Measurements from ENCODE around the gene RBMX.

- TF ChIP-seq, protein P1, sequence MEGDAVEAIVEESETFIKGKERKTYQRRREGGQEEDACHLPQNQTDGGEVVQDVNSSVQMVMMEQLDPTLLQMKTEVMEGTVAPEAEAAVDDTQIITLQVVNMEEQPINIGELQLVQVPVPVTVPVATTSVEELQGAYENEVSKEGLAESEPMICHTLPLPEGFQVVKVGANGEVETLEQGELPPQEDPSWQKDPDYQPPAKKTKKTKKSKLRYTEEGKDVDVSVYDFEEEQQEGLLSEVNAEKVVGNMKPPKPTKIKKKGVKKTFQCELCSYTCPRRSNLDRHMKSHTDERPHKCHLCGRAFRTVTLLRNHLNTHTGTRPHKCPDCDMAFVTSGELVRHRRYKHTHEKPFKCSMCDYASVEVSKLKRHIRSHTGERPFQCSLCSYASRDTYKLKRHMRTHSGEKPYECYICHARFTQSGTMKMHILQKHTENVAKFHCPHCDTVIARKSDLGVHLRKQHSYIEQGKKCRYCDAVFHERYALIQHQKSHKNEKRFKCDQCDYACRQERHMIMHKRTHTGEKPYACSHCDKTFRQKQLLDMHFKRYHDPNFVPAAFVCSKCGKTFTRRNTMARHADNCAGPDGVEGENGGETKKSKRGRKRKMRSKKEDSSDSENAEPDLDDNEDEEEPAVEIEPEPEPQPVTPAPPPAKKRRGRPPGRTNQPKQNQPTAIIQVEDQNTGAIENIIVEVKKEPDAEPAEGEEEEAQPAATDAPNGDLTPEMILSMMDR (conservative IDR thresholded peaks at IDR 0.05; ENCODE audit: low read depth, low read length), result no peak
- TF ChIP-seq MAFK (IDR thresholded peaks at IDR 0.05; ENCODE audit: low read depth, low read length), result no peak
- no peak for TF ChIP-seq MXI1 (IDR thresholded peaks at IDR 0.05; ENCODE audit: borderline replicate concordance, low read depth, low read length)
- TF ChIP-seq ELK1 (IDR thresholded peaks at IDR 0.05; ENCODE audit: borderline replicate concordance, low read depth, low read length), result no peak
- no peak for TF ChIP-seq CEBPB (IDR thresholded peaks at IDR 0.05; ENCODE audit: low read depth, low read length)
- no peak for TF ChIP-seq USF2 (IDR thresholded peaks at IDR 0.05; ENCODE audit: low read depth, low read length)
- no peak for TF ChIP-seq RCOR1 (IDR thresholded peaks at IDR 0.05; ENCODE audit: insufficient replicate concordance, low read length)
- no peak for TF ChIP-seq BHLHE40 (IDR thresholded peaks at IDR 0.05; ENCODE audit: low read depth, low read length)
- no peak for TF ChIP-seq MAZ (IDR thresholded peaks at IDR 0.05; ENCODE audit: borderline replicate concordance, low read depth, low read length)
- no peak for TF ChIP-seq CHD1 (IDR thresholded peaks at IDR 0.05; ENCODE audit: low read depth, low read length)
- no peak for TF ChIP-seq POLR2A (IDR thresholded peaks at IDR 0.05; ENCODE audit: low read depth, low read length)
- TF ChIP-seq SMC3 (IDR thresholded peaks at IDR 0.05; ENCODE audit: low read depth, low read length), result no peak
- TF ChIP-seq RAD21 (IDR thresholded peaks at IDR 0.05; ENCODE audit: low read length), result no peak
Measured at GRCh38 chrX:136892412-136892811, 11.9 kb upstream of the RBMX start.
